ENCODE measurements around the gene CIDEB. TPM values are rescaled to one million over a fixed set of nuclear protein-coding genes. Genes with fewer than 3 reads are reported as not detected.
A peak's percentile ranks its signal among the peaks of the same experiment; 100 is the strongest.

Gene CIDEB
- total and polyA plus RNA-seq, 12 donors = 16.4 to 80.3 (median 39.0) TPM

- intact Hi-C loops (cut with DNase I) = loop anchor here in 1 of 2 donors (10.0 kb wide), 2 partner anchors 55 to 245 kb away; partner anchors contain the start of genes CARMIL3 and TINF2
- Histone ChIP-seq H3K4me3 (peak within 1 kb of the TSS; percentile 33 to 84 (median 80)), H3K27me3 (no peaks in the 10 kb centered on the region), H3K27ac (peak within 1 kb of the TSS in 4 of 5 donors; percentile 28 to 87 (median 82)), H3K36me3 (replicated peaks in 1 of 2) (peaks cover 0 to 44% of the 10 kb centered on the region in 2 donors), H3K9me3 (replicated peaks in 1 of 3) (no peaks in the 10 kb centered on the region), H3K4me1 (replicated peaks in 1 of 2) (peaks cover 19 to 31% of the 10 kb centered on the region in 2 donors)
- peak; percentile 61 to 73 for TF ChIP-seq POLR2A (IDR thresholded peaks at IDR 0.05)
- no peak for TF ChIP-seq CTCF (IDR thresholded peaks at IDR 0.05)
- WGBS, 4 donors = 1 to 3% (median 1%) methylated on average over 8 to 75 of the region's 75 CpGs
- DNase-seq = peak; percentile 89 to 97 (median 94)
Measured at GRCh38 chr14:24299255-24300191, 8.3 kb downstream of the CIDEB start, which contains the start of the genes DHRS1 and NOP9. DHRS1 (minus strand) TSS chr14:24299780; CDS start chr14:24299106, 674 bp downstream. NOP9 (plus strand) TSS chr14:24299850; CDS start chr14:24299955, 105 bp downstream.

- Histone ChIP-seq H3K4me1 (replicated peaks in 1 of 2) (peaks cover 19 to 31% of the 10 kb centered on the region in 2 donors), H3K4me3 (peak overlapping the region in 2 of 4 donors; percentile 77 to 84), H3K27ac (peak overlapping the region in 4 of 5 donors; percentile 28 to 87 (median 82)), H3K36me3 (replicated peaks in 1 of 2) (peaks cover 0 to 37% of the 10 kb centered on the region in 2 donors), H3K9me3 (replicated peaks in 1 of 3) (no peaks in the 10 kb centered on the region), H3K27me3 (no peaks in the 10 kb centered on the region)
- WGBS, 4 donors = 38 to 57% (median 49%) methylated on average over 7 of the region's 7 CpGs
- peak in 4 of 7 donors; percentile 45 to 60 (median 52) for DNase-seq
- TF ChIP-seq POLR2A (IDR thresholded peaks at IDR 0.05) (no peak), CTCF (IDR thresholded peaks at IDR 0.05) (no peak)
- intact Hi-C loops (cut with DNase I) = loop anchor here in 1 of 2 donors (10.0 kb wide), 1 partner anchor 244 kb away; the partner anchor contains the start of gene CARMIL3
Measured at GRCh38 chr14:24298892-24299254, 8.9 kb downstream of the CIDEB start.

- H3K4me1 ChIP-seq (replicated peaks in 1 of 2) = peaks cover 19 to 31% of the 10 kb centered on the region in 2 donors
- peaks cover 0 to 27% of the 10 kb centered on the region in 2 donors for H3K36me3 ChIP-seq (replicated peaks in 1 of 2)
- WGBS, 4 donors = 34 to 43% (median 39%) methylated on average over 5 of the region's 5 CpGs
- DNase-seq = no peak
- H3K4me3 ChIP-seq = no peak overlapping the region
- no peaks in the 10 kb centered on the region for H3K9me3 ChIP-seq (replicated peaks in 1 of 3)
- no peak overlapping the region for H3K27ac ChIP-seq
- intact Hi-C loops (cut with DNase I) = loop anchor here in 1 of 2 donors (10.0 kb wide), 1 partner anchor 243 kb away; the partner anchor contains the start of gene CARMIL3
- peak in 4 of 6 experiments; percentile 10 to 55 (median 28) for TF ChIP-seq CTCF (IDR thresholded peaks at IDR 0.05)
- TF ChIP-seq POLR2A (IDR thresholded peaks at IDR 0.05) = no peak
- no peaks in the 10 kb centered on the region for H3K27me3 ChIP-seq
Measured at GRCh38 chr14:24297190-24297964, 10.4 kb downstream of the CIDEB start.

Measured in adrenal gland (tissue), 12 donors.